Glomerular visceral epithelial cell (primary cell): Measurements from ENCODE around the gene FERMT3.

Experiments
- DNase-seq: peaks from one replicate; pipeline ENCODE4 v3.0.0-alpha.2; 2016; ENCODE audit errors: extremely low spot score

The FERMT3 gene

DNA sequence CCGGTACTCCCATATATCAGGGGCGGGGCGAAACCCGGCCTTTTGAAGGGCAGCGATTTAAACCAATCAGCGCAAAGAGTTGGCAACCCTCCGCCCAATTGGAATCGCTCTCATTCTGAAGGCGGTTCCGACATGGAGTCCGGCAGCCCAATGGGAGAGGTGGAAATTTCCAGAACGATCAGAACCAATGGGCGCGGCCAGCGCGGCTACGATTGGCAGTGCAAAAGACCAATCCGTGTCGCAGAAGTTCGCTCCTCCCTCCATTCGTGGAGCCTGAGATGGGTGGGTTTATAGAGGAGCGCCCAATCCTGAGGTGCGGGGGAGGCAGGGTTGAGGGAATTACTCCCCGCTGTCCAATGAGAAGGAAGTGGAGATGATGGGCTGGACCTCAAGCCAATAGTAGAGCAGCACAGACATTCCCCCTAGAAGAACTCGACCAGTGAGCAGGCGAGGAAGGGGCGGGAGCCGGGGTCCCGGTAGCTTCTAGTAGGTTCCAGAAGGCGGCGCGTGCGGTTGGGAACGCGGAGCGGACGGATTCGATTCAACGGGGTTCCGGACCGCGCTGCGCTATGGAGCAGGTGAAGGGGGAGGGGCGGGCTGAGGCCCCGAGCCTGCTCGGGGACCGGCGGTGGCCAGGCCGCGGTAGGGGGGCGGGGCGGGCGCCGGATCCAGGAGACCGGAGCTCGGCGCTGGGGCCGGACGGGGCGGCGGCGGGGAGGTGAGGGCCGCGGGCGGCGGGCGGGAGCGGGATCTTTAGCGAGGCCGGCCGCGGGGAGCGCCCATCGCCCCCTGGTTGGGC is 20.6 kb upstream of the FERMT3 start, which contains the start of gene STIP1:
TSS of gene STIP1 (plus strand) at position 479 of the 799 bp plus-strand sequence. CDS start at position 570, 91 bp downstream.
- peak; percentile 100 for DNase-seq

DNA sequence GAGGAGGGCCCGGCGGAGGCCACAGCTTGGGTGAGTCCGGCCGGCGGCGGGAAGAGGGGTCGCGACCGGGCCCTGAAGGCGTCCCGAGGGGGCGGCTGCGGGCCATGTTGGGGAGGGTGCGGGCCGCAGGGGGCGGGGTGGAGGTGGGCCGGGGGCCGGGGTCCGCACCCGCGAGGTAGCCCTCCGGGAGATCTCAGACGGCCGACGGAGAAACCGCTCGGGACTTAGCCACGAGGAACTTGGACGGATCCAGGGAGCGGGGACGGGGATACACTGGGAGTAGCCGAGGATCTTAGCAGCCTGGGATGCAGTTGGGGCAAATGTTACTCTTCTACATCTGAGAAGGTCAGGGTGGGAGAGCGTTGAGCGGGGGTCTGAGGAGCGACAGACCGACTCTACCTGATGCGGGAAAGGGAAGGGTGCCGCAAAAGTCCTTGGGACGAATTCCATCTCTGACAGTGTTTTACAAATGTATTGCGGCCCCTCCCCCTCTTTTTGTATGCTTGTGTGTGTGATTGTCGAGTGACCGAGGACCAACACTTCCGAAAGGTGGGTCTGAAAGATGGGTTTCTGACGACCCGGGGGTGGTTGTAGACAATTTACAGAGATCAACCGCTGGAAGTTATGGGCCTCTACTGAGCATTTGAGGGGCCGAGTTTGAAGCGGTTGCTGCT is 19.9 kb upstream of the FERMT3 start:
- DNase-seq: no peak

- no peak for DNase-seq
Measured at GRCh38 chr11:64192434-64192833, 14.1 kb upstream of the FERMT3 start.

DNA sequence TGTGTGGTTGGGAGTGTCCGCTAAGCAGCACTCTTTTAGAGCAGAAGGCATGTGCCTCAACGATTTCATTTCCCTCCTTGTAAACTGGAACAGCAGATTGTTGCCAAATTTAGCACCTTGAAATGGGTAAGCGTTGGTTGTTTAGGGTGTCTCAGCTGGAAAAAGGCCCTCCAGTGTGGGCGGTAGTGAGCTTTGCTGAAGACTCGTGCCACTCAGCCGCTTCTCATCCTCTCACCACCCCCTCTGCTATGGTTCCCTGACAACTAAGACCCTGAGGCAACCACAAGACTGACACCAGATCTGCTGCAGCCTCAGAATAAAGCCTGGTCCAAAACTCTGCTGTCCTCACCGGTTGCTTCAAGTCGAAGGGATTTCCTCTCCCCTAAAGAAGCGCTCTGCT is 9.9 kb upstream of the FERMT3 start:
- DNase-seq: no peak

GRCh38 chr11:64198511-64198910 is 8.0 kb upstream of the FERMT3 start:
- no peak for DNase-seq

DNA sequence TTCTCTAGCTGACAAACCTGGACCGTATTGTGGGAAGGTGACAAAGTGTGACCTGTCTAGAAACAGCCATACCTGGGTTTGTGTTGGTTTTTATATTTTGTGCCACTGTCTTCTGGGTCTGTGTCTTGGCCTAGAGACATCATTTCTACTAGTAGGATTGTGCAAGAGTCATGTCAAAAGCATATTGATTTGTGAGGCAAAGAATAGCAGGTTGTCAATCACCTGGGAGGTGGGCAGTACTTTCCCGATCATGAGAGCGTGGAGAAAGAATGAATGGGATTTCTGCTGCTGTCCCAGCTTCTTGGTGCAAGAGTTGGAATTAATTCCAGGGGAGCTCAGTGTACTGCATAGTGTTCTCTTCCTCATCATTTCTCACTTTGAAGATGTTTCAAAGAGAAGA is 5.0 kb upstream of the FERMT3 start:
- DNase-seq: no peak

DNA sequence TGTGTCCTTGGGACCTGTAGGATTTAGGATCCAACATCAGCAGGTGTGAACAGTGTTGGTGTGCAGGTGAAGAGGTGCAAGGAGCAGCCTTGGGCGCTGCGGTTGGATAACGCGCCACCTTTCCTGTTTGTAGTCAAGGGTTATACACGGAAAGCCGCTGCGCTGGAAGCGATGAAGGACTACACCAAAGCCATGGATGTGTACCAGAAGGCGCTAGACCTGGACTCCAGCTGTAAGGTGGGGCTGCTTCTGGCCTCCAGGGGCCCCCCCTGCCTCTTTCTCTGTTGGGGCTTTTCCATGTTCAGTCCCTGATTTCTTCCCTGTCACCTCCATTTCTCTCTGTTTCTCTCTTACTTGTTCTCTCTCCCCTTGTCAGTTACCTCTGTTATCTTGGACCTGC is 3.5 kb upstream of the FERMT3 start:
- no peak for DNase-seq

- no peak for DNase-seq
Measured at GRCh38 chr11:64203421-64204079, 3.0 kb upstream of the FERMT3 start.

DNA sequence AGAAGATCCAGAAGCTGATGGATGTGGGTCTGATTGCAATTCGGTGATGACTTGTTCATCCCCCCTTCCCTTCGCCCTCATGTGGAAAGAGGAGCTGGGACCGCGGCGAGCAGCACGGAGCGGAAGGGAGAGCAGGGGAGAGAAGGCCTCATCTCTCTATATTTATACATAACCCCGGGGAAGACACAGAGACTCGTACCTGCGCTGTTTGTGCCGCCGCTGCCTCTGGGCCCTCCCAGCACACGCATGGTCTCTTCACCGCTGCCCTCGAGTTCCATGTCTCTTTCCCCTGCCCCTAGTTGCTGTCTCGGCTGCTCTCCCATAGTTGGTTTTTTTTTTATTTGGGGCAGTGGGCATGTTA is 2.5 kb upstream of the FERMT3 start:
- no peak for DNase-seq

GRCh38 chr11:64204464-64204989 is 2.0 kb upstream of the FERMT3 start:
- DNase-seq: peak; percentile 92

DNA sequence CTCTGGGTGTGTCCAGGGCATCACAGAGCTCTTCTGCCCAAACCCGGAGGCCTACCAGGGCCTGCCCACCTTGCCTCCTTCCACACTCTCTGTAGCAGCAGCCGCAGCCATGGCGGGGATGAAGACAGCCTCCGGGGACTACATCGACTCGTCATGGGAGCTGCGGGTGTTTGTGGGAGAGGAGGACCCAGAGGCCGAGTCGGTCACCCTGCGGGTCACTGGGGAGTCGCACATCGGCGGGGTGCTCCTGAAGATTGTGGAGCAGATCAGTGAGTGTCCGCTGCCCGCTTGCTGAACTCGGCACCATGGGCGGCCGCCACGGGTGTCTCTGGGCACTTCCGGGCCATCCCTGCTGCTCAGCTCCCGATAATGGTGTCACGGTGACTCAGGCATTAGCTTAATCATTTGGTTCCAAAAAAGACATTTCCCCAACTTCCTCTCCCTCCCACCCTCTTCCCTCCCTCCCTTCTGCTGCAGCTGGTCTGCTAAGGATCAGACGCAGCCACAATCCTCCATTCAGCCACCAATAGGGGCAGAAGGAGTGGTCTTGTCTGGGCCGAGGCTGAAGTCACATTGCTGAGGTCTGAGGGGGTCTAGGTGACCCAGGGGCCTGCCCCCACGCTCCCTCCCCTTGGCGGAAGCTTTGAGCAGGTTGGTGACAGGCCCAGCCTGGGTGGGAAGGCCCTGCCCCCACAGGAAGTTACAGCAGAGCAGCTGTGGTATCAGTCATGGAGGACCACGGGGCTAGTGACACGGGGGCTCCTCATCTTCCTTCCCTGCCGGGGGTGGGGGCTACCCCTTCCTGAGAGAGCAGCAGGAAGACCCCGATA is 950 bp downstream of the FERMT3 start:
- peak; percentile 35 for DNase-seq

GRCh38 chr11:64208086-64208795 is 1.7 kb downstream of the FERMT3 start:
- DNase-seq: no peak

DNA sequence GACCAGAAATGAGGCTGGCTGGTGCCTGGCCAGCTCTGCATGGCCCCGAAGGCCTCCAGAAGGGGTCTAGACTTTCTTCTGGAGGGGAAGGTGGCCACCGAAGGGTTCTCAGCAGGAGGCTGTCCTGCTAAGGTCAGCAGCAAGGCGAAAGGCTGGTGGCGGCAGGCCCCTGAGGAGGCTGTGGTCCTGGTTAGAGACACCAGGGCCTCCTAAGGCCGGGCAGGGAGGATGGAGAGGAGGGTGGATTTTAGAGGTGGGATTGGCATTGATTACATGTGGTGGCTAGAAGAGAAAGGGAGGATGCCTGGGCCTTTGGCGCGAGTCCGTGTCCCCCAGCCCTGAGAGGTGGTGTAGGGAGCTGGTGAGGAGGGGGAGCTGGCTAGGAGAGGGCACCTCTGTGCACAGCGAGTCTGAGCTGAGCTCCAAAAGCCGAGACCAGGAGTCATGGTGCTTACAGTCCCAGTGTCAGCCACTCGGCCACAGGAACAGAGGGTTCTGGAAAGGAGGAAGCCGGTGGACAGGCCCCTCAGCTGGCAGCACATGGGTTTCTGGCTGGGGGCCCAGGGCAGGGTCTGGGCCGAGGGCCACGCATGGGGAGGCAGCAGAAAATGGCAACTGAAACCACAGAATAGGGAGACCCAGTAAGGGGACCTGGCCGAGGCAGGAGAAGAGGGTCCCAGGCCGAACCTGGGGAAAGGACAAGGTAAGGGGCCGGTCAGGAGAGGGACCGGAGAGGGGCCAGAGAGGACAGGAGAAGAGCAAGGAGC is 2.5 kb downstream of the FERMT3 start:
- no peak for DNase-seq

- no peak for DNase-seq
Measured at GRCh38 chr11:64209563-64209843, 3.0 kb downstream of the FERMT3 start.

DNA sequence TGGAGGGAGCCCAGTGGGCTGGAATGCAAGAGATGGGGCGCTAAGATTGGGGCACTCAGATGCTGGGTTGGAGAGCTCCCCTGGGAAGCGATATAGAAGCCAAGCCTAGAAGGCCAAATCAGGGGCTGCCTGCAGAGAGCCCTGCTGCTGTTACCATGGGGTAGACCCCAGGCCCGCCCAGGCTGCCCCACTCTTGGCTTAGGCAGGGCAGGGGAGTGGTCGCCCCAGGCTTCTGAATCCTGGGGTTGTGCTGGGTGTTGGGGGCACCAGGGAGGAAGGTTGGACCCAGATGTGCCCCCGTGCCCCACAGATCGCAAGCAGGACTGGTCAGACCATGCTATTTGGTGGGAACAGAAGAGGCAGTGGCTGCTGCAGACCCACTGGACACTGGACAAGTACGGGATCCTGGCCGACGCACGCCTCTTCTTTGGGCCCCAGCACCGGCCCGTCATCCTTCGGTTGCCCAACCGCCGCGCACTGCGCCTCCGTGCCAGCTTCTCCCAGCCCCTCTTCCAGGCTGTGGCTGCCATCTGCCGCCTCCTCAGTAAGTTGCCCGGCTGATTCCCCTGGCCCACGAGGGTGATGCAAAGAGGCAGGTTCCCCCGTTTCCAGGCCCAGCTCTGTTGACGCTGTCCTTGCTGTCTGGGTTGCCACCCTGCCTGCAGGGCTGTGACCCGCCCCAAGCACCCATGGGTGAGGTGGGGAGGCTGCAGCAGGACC is 3.9 kb downstream of the FERMT3 start:
- DNase-seq: no peak

DNA sequence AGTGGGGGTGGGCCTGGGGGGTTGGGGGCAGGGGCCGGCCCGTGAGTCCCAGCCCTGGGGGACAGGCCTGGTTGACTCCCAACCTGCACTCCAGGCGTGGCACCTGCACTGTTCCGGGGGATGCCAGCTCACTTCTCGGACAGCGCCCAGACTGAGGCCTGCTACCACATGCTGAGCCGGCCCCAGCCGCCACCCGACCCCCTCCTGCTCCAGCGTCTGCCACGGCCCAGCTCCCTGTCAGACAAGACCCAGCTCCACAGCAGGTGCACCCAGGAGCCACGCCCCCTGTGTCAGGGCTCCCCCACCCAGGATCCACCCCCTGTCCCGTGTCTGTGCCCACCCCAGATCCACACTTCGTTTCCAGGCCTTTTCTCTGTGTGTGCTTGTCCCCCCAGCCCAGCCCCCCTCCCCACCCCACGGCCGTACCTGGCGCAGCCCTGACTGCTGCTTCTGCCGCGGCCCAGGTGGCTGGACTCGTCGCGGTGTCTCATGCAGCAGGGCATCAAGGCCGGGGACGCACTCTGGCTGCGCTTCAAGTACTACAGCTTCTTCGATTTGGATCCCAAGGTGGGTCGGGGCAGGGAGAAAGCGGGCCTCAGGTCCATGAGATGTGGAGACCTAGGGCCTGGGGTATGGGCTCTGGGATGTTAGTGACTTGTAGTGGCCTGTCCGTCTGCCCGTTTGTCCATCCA is 4.8 kb downstream of the FERMT3 start:
- no peak for DNase-seq

- no peak for DNase-seq
Measured at GRCh38 chr11:64216879-64217278, 10.4 kb downstream of the FERMT3 start.

- no peak for DNase-seq
Measured at GRCh38 chr11:64218628-64219353, 12.3 kb downstream of the FERMT3 start.

DNA sequence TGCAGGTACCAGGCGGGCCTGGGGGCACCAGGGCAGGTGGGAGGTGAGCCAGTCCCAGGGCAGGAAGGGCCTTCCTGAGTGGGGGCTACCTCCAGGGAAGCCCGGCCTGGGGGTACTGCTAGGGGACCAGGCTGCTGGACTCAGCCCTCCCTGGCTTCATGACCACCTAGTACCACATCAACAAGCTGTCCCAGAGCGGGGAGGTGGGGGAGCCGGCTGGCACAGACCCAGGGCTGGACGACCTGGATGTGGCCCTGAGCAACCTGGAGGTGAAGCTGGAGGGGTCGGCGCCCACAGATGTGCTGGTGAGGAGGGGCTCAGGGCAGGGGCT is 12.8 kb downstream of the FERMT3 start:
- DNase-seq: no peak
